ENCODE data around the gene GADD45B.

The GADD45B gene, protein sequence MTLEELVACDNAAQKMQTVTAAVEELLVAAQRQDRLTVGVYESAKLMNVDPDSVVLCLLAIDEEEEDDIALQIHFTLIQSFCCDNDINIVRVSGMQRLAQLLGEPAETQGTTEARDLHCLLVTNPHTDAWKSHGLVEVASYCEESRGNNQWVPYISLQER

DNA sequence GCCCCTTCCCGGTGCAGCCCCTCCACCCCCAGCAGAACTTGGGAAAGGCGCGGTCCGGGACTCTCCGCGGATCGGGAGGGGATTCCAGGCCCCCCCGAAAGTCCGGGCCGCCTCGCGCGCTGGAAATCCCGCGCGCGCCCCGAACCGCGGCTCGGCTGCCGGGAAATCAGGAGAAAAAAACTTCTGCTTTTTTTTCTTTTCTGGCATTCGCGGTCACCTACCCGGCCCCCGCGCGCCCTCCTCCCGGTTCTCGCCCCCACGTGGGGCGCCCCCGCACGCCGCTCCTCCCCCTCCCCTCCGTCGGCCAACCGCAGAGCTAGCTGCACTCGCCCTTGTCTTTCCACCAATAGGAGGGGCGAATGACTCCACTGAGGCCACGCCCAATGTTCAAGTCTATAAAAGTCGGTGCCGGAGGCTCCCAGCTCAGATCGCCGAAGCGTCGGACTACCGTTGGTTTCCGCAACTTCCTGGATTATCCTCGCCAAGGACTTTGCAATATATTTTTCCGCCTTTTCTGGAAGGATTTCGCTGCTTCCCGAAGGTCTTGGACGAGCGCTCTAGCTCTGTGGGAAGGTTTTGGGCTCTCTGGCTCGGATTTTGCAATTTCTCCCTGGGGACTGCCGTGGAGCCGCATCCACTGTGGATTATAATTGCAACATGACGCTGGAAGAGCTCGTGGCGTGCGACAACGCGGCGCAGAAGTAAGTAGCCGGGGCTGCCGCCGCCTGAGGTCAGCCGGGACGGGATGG is at the start of gene GADD45B:
Gene GADD45B, plus strand, starts transcription at position 426 of the 749 bp plus-strand sequence. Its CDS starts 232 bp downstream, at position 658.
- peak; percentile 100 for DNase-seq (ENCODE audit: low spot score)

DNA sequence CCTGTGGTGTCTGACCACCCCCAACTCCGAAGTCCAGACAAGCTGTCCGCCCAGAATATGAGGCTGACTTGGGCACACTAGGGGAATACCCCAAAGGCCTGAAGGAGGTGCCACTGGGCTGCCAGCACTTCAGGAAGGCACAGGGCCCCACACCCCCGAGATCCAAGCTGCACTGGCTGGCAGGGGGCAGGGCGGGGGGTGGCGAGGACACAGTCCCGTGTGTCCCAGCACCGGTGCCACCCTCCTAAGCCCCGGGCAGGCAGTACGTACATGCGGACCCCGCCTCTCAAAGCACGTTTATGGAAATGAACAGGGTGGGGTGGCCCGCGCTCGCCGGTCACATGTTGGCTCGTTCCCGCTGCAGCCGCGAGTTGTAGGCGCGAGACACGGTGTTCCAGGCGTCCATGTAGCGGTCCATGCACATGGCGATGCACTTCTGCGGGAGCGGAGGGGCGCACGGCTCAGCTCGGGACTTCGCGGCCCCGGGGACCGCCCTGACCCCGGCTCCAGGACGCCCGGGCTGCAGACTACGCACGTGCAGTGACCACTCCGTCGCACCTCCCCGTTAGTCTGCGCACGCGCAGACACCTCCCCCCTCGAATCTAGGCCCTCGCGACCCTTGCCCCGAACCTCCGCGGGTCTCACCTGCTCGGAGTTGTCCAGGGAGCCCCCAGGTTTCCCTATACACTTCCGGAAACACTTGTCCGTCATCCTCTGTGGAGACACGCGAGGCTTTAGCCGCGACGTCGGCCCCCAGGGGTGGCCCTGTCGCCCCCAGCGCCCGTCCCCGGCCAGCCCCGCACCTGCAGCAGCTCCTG is 49.1 kb upstream of the GADD45B start:
- peak; percentile 72 for DNase-seq (ENCODE audit: low spot score)

DNA sequence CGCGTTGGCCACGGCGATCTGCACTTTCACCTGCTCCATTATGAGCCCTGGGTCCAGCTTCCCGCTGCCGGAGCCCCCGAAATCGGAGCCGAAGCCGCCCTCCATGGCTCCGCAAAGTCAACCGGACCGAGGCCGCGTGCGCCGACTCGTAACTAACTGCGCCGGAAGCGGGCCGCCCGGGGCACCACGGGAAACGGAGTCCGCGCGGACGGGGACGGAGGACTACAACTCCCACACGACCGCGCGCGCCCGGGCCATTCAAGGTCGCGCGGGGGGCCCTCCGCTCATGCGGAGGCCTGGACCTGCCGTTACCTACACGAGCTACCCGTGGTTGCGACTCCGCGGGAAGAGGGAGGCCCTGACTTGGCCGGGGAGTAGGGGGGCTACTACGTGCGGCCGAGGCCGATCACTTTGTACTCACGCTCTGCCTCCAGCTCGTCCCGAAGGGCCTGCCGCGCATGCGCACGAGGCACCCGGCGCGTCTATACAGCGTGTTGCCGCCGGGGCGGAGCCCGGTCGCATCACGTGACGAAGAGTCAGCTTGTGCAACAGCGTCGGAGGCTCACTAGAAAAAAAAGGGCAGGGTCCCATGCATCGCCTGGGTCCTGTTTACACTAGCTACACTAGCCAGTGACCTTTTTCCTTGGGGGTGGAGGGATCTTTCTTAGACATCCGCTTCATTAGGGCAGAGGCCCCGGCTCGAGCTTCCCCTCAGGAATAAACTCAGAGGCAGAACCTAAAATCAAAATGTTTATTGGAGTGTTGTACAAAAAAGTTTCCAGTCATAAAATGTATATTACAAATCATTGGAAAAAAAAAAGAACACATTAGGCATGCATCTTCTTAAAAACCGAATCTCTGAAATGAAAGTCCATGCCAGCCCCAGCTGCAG is 48.3 kb upstream of the GADD45B start, which contains the start of gene TIMM13:
Gene TIMM13, minus strand, starts transcription at position 158 of the 892 bp plus-strand sequence. Its CDS starts 53 bp downstream, at position 105.
- peak; percentile 98 for DNase-seq (ENCODE audit: low spot score)

DNA sequence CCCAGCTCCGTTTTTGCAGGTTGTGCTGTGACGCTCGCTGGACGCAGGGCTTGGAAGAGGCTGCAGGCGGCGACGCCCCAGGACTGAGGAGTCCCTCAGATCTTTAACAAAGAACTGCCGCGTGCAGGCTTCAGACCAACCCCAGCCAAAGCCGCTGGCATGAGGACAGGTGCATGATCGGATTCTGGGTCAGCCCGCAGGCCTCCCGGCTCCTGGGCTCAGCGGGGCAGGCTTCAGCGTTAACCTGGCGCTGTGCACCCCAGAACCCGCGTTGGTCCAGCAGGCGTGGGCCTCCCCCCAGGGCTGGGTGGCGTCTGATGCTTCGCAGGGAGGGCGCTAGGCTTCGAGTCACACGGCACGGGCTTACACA is 47.6 kb upstream of the GADD45B start:
- peak; percentile 21 for DNase-seq (ENCODE audit: low spot score)

DNA sequence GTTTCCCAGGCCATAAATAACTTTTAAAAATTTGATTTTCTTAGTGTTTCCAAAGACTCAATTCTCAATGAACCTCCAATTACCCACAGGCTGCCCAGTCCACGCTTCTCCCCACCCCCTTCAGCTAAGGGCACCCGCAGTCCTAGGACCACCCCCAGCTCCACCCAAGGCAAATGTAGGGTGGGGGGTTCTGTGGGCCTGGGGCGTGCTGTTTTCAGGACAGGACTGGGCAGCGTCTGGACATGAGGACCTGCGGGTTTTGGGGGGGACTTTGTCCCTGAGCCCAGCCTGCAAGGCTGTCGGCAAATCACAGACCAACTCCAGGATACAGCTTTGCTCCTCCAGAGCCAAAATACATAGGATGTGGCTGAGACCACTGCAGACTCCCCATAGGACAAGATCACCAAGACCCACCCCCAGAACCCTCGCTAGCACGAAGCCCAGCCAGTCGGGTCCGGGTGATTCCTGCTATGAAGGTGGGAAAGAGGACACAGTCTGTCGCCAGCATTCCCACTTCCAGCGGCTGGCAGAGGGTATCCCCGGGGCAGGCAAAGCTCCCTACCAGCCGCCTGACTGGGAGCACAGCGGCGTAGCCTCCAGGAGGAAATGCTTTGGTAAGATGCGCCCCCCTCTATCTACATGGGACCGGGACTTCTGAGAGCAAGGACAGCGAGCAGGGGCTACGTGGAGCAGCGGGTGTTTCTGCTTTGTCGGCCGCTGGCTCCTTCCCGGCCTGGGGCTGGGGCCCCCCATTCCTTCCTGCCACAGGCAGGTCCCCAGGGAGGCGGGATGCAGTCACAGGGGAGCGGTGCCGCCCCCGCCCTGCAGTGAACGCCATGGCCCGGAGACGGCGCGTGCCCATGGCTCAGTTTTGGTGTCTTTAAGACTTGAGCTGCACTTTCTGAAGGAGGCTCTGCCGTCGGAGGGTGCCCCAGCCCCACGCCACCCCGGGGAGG is 46.9 kb upstream of the GADD45B start:
- no peak for DNase-seq (ENCODE audit: low spot score)

DNA sequence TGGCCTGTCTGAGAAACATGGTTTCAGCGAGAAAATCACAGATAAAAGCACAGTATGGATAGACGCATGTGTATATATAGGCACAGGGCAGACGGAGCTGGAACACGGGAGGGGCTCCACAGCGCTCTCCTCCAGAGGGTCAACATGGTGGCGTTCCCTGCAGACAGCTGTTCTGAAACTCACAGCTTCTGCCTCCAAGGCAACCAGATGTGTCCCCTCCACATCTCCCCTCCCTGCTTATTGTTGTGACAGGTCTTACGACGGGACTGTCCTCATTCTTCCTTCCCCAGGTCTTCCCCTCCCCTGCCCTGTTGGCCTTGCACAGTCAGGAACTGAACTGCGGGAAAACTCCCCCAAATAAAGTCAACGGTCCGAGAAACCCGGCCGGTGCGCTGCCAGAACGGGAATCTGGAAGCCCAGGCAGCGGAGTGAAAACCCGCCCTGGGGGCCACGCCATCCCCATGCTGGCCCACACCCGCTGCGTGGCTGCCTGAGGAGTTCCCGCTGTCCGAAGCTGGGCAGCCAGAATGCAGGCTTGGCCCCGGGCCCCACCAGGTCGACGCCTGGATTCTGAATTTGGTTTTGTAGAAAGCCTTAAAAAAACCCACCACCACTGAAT is 45.9 kb upstream of the GADD45B start:
- DNase-seq (ENCODE audit: low spot score): no peak

DNA sequence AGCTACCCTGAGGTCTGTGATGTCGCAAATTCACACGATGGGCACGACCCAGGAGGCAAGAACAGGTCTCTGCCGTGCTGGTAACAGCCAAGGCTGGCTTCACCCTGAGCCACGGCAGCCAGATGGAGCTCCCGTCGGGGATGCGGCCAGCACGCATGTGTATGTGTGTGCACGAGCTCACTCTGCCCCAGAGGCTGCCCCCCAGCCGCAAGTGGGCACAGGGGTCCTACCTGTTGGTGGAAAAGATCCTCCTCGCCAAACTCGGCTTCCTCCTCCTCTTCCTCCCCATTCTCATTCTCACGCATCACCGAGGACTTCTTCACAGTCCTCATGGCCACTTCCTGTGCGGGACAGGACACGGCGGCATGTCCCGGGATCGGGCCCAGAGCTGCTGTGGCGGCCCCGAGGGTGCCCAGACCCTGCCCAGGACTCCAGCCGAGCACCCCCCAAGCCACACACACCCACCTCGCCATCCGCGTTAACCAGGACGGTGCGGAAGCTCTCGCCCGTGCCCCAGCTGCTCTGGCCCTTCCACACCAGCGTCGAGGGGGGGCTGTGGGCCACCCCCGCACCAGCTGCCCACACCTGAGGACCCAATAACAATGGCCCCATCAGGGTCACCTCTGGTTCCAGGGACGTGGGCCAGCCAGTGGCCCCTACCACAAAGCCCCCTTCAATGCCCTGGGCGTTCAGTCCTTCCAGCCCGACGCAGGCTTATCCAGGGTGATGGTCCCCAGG is 44.4 kb upstream of the GADD45B start:
- DNase-seq (ENCODE audit: low spot score): no peak

DNA sequence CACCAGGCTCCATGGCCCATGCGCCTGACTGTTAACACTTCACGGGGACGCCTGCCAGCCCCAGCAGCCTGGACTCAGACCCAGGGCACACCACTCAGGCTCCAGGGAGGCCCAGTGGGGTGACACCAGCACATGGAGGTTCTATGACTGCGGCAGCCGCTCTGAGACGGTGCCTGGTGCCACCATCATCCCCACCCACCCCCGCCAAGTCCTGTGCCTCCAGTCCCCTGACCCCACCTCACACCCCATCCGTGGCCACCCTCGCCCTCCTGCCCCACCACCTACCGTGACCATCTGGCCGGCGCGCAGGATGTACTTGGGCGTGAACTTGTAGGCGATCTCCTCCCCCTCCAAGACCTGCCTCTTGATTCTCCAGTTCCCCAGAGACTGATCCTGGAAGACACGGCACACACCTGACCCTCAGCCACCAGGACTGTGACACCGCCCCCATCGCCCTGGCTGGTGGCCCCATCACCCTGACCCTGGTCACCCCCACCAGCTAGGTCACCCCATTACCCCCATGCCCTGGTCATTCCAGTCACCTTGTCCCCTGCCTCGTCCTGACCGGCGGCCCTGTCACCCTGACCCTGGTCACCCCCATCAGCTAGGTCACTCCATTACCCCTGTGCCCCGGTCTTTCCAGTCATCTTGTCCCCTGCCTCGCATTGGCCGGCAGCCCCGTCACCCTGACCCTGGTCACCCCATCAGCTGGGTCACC is 43.6 kb upstream of the GADD45B start:
- DNase-seq (ENCODE audit: low spot score): no peak

DNA sequence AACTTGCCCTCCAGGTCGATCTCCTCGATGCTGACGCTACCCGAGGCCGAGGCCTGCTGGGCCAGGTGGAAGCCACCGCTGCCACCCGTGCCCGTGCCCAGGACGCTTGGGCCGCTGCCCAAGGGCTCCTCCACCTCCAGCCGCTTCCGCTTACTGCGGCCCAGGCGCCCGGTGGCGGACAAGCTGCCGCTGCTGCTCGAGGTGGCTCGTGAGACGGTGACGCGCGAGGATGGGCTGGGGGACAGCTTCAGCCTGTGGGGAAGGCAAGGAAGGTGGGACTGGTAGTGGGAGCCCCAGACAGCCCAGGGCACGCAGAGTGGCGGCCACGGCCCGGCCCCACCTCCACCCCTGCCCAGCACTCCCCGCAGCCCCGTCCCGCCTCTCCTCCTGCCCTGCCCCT is 42.1 kb upstream of the GADD45B start:
- no peak for DNase-seq (ENCODE audit: low spot score)

DNA sequence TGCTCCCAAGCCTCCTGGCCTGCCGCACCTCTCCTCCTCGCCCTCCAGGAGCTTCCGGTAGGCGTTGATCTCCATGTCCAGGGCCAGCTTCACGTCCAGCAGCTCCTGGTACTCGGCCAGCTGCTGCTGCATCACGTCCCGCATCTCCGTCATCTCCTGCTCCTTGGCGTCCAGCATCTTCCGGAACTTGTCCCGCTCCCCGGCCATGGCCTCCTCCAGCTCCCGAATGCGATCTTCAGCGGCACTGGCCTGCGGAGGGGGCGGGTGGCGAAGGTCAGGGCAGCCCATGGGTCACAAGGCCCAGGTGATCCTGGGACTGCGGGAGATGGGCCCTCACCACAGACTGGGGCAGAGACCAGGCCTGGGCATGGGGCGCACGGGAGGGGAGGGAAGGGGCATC is 41.7 kb upstream of the GADD45B start:
- DNase-seq (ENCODE audit: low spot score): no peak

DNA sequence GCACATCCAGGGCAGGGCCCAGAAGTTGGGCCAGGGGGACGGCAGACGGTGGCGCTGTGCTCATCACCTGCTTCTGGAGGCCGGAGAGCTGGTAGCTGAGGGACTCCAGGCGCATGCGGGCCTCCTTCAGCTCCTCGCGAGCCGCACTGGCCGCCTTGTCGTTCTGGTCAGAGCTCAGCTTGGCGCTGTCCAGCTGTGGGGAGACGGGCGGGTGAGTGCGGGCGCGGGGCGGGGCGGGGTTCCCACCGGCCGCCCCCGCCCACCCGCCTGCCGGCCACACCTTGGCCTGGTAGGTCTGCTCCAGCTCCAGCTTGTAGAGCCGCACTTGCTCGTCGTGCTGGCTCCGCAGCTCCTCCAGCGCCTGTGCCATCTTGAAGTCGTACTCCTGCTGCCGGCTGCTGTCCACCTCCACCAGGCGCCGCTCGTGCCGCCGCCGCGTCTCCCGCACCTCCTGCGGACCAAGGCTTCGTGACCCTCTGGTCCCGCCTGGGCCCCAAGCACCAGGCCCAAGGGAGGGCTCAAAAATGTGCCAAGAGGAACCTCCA is 41.1 kb upstream of the GADD45B start:
- no peak for DNase-seq (ENCODE audit: low spot score)

DNA sequence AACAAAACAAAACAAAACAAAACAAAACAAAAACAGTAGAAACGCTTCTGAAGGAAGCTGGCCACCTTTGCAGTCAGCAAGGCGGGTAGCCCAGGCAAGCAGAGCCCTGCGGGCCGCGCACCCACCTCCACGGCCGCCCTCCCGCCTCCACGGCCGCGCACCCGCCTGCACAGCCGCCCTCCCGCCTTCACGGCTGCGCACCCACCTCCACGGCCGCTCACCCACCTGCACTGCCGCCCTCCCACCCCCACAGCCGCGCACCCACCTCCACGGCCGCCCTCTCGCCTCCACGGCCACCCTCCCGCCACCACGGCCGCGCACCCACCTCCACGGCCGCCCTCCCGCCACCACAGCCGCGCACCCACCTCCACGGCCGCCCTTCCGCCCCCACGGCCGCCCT is 39.5 kb upstream of the GADD45B start:
- no peak for DNase-seq (ENCODE audit: low spot score)

DNA sequence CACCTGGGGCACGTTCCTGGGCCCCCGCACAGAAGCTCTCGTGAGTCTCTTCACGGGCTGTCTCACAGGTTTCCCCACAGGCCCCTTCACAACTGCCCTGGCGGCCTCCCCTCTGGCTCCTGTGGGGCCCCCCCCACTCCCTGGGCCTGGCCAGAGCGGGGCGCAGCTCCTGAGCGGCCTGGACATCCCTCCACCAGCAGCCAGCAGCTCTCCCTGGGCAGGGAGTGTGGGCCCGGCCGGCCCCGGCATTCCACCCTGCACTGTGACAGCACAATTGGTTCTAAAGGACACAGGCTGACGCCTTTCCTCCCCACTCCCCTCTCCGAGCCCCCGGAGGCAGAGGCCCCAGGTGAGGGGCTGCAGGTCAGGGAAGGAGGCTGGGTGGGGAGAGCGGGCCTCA is 39.0 kb upstream of the GADD45B start:
- no peak for DNase-seq (ENCODE audit: low spot score)

DNA sequence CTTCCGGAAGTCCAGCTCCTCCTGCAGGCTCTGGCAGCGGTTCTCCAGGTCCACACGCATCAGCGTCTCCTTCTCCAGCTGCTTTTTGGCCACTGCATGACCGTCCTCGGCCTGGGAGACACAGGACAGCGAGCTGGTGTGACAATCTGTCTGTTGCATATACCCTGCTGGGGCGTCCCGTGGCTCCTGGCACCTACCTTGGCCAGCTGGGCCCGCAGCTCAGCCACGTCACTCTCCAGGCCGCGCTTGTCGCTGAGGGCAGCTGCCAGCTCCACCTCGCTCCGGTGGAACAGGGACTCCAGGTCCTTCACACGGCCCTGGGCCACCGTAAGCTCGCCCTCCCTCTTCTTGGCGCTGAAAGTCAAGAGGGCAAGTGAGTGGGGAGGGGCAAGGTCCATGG is 37.7 kb upstream of the GADD45B start:
- DNase-seq (ENCODE audit: low spot score): no peak

DNA sequence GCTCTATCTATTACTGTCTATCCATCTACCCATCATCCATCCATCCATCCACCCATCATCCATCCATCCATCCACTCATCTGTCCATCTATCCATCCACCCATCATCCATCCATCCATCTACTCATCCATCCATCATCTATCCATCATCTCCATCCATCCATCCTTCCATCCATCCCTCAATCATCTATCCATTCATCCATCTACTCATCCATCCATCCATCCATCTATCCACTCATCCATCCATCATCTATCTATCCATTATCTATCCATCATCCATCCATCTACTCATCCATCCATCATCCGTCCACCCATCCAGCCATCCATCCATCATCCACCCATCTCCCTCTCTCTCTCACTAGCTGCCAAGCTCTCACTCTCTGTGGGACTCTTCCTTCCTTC is 35.4 kb upstream of the GADD45B start:
- no peak for DNase-seq (ENCODE audit: low spot score)

DNA sequence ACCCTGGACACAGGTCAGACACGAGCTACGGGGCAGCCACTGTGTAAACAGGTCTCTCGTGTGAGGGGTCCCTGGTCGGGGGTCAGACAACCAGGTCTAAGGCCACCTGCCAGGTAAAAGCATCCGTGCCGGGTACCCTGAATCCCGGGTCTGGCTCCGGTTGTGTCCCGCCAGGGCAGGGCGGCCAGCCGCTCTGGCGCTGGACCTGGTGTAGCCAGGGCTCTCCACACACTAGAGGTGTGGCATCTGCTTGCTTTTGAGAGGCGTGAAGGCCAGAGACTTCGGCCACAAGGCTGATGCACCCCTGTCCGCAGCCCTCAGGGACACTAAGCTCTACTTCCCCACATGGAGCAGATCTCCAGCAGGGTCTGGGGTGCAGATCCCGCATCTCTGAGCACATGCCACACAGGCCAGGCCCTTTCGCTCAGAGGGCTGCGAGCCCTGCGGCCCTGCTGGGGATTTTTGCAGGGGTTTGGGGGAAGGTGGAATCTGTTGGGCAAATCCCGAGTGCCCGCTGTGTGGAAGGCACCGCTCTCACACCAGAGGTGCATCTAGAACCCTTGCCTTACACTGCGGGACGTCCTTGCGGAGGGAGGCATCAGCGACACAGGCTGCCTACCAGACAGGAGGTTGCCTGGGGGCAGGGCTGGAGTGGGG is 34.7 kb upstream of the GADD45B start:
- no peak for DNase-seq (ENCODE audit: low spot score)

DNA sequence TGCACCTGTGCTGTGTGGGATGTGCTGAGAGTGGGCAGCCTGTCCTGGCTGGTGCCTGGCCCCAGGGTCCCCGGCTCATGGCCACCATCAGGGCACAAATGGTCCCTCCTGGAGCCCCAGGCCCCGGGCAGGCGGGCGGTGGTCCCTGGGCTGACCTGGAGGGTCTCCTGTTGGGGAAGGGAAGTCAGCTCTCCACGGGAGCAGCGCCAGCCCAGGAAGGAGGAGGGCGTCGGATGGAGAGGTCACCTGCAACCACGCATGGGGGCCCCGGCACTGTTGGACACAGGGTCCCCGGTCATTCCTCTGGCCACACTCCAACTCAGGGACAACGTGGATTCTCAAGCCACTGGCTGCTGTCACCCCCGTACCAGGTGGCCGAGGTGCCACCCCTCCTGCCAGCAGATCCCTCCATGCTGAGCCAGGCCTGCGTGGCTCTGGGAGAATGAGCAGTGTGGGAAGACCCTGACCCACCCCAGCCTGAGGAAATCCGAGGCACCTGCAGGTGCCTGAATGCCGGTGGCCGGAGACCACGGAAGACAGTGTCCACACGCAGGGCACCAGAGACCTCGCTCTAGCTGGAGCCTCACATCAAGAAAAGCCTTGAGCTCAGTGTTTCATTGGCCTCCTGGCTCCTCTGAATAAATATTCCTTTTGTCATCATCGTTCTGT is 32.7 kb upstream of the GADD45B start:
- DNase-seq (ENCODE audit: low spot score): no peak

DNA sequence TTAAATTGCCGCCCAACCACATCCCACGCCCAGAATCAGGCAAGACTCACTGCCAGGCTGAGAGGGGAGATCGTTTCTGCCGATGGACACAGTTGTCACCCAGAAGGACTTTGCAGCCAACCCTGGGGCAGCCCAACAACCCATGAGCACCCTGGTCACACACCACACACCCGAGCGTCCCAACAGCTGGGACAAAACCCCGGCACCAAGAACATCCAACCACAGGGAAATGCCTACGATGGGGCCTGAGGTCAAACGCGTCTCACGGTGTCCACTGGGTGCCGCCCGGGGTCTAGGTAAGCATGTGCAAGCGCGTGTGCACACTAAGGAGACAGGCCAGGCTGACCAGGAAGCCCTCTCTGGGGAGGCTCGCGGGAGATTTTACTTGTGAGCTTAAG is 32.1 kb upstream of the GADD45B start:
- no peak for DNase-seq (ENCODE audit: low spot score)

Data from AG08395 (cell line).